ENCODE data around the gene TMEM59L.

DNA sequence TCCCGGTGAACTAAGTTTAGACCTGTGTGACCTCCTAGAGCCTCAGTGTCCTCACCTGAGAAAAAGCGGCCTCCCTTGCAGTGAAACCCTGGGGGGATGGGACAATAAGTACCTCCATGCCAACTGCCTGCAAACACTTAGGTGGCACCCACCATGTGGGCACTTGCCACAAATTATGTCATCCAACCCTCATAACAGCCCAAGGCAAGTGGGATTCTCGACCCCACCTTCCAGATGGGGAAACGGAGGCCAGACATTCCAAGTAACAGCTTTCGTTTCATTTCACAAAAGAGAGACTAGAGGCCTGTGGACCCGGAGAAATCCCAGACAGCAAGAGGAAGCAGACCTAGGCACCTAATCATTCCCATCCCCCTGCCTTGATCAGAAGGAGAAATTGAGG is 17.2 kb upstream of the TMEM59L start:
- TF ChIP-seq, protein P1, sequence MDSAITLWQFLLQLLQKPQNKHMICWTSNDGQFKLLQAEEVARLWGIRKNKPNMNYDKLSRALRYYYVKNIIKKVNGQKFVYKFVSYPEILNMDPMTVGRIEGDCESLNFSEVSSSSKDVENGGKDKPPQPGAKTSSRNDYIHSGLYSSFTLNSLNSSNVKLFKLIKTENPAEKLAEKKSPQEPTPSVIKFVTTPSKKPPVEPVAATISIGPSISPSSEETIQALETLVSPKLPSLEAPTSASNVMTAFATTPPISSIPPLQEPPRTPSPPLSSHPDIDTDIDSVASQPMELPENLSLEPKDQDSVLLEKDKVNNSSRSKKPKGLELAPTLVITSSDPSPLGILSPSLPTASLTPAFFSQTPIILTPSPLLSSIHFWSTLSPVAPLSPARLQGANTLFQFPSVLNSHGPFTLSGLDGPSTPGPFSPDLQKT (IDR thresholded peaks at IDR 0.05; ENCODE audit: borderline replicate concordance, low read depth, low read length): no peak
- no peak for TF ChIP-seq ZBTB20 (tag by site-specific recombination; IDR thresholded peaks at IDR 0.05)
- TF ChIP-seq, protein P2, sequence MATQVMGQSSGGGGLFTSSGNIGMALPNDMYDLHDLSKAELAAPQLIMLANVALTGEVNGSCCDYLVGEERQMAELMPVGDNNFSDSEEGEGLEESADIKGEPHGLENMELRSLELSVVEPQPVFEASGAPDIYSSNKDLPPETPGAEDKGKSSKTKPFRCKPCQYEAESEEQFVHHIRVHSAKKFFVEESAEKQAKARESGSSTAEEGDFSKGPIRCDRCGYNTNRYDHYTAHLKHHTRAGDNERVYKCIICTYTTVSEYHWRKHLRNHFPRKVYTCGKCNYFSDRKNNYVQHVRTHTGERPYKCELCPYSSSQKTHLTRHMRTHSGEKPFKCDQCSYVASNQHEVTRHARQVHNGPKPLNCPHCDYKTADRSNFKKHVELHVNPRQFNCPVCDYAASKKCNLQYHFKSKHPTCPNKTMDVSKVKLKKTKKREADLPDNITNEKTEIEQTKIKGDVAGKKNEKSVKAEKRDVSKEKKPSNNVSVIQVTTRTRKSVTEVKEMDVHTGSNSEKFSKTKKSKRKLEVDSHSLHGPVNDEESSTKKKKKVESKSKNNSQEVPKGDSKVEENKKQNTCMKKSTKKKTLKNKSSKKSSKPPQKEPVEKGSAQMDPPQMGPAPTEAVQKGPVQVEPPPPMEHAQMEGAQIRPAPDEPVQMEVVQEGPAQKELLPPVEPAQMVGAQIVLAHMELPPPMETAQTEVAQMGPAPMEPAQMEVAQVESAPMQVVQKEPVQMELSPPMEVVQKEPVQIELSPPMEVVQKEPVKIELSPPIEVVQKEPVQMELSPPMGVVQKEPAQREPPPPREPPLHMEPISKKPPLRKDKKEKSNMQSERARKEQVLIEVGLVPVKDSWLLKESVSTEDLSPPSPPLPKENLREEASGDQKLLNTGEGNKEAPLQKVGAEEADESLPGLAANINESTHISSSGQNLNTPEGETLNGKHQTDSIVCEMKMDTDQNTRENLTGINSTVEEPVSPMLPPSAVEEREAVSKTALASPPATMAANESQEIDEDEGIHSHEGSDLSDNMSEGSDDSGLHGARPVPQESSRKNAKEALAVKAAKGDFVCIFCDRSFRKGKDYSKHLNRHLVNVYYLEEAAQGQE (tag by site-specific recombination; IDR thresholded peaks at IDR 0.05): no peak
- TF ChIP-seq ZNF791 (tag by site-specific recombination; IDR thresholded peaks at IDR 0.05): no peak
- TF ChIP-seq ZBTB17 (tag by site-specific recombination; IDR thresholded peaks at IDR 0.05): no peak
- no peak for TF ChIP-seq ZNF768 (tag by site-specific recombination; IDR thresholded peaks at IDR 0.05)
